ENCODE measurements around the gene PLEKHA5.
"Not testable (repeated sequence)": the region's sequence is repeated elsewhere in the genome, so short reads cannot be mapped to it uniquely, and the experiment has no call there.

Gene PLEKHA5

GRCh38 chr12:19332196-19332595, 202.7 kb downstream of the PLEKHA5 start:
- H3K27me3 ChIP-seq (replicated peaks), result no peaks in the 10 kb centered on the region
- in situ Hi-C loops (cut with HindIII; ENCODE audit: low pct_ligation_motif_present, low sequenced_read_pairs), result no loop called here
- DNase-seq, result no peak
- no peak overlapping the region for H3K4me3 ChIP-seq (ENCODE audit: low read depth, low read length)
- H3K27ac ChIP-seq, result no peak overlapping the region
- peaks cover 4% of the 10 kb centered on the region for H3K36me3 ChIP-seq (replicated peaks)
- TF ChIP-seq, protein P1, sequence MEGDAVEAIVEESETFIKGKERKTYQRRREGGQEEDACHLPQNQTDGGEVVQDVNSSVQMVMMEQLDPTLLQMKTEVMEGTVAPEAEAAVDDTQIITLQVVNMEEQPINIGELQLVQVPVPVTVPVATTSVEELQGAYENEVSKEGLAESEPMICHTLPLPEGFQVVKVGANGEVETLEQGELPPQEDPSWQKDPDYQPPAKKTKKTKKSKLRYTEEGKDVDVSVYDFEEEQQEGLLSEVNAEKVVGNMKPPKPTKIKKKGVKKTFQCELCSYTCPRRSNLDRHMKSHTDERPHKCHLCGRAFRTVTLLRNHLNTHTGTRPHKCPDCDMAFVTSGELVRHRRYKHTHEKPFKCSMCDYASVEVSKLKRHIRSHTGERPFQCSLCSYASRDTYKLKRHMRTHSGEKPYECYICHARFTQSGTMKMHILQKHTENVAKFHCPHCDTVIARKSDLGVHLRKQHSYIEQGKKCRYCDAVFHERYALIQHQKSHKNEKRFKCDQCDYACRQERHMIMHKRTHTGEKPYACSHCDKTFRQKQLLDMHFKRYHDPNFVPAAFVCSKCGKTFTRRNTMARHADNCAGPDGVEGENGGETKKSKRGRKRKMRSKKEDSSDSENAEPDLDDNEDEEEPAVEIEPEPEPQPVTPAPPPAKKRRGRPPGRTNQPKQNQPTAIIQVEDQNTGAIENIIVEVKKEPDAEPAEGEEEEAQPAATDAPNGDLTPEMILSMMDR (IDR thresholded peaks at IDR 0.05; ENCODE audit: low read depth, low read length, missing control alignments), result no peak

- TF ChIP-seq, protein P1 (IDR thresholded peaks at IDR 0.05; ENCODE audit: low read depth, low read length, missing control alignments), result no peak
- Histone ChIP-seq H3K27ac (no peak overlapping the region), H3K27me3 (replicated peaks) (no peaks in the 10 kb centered on the region), H3K4me3 (ENCODE audit: low read depth, low read length) (no peak overlapping the region), H3K36me3 (replicated peaks) (peaks cover 4% of the 10 kb centered on the region)
- no peak for DNase-seq
- in situ Hi-C loops (cut with HindIII; ENCODE audit: low pct_ligation_motif_present, low sequenced_read_pairs), result no loop called here
Measured at GRCh38 chr12:19338405-19338804, 208.9 kb downstream of the PLEKHA5 start.

DNA sequence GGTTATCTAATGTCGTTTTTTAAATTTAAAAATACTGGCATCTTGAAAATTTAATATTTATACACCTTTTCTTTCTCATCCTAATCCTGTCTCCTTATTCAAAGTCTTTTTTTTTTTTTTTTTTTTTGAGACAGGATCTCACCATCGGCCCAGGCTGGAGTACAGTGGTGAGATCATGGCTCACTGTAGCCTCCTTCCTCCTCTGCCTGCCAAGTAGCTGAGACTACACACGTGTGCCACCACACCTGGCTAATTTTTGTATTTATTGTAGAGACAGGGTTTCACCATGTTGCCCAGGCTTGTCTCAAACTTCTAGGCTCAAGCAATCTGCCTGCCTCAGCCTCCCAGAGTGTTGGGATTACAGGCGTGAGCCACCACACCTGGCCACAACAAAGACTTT, 221.3 kb downstream of the PLEKHA5 start:
- in situ Hi-C loops (cut with HindIII; ENCODE audit: low pct_ligation_motif_present, low sequenced_read_pairs); H3K27ac ChIP-seq; DNase-seq; H3K27me3 ChIP-seq (replicated peaks); H3K4me3 ChIP-seq (ENCODE audit: low read depth, low read length); H3K36me3 ChIP-seq (replicated peaks): not testable (repeated sequence)

- no peaks in the 10 kb centered on the region for H3K27me3 ChIP-seq (replicated peaks)
- no peak for DNase-seq
- H3K27ac ChIP-seq, result no peak overlapping the region
- in situ Hi-C loops (cut with HindIII; ENCODE audit: low pct_ligation_motif_present, low sequenced_read_pairs), result no loop called here
- TF ChIP-seq, protein P1 (IDR thresholded peaks at IDR 0.05; ENCODE audit: low read depth, low read length, missing control alignments), result no peak
- H3K36me3 ChIP-seq (replicated peaks), result peaks cover 7% of the 10 kb centered on the region
- H3K4me3 ChIP-seq (ENCODE audit: low read depth, low read length), result no peak overlapping the region
Measured at GRCh38 chr12:19351346-19351745, 221.8 kb downstream of the PLEKHA5 start.

DNA sequence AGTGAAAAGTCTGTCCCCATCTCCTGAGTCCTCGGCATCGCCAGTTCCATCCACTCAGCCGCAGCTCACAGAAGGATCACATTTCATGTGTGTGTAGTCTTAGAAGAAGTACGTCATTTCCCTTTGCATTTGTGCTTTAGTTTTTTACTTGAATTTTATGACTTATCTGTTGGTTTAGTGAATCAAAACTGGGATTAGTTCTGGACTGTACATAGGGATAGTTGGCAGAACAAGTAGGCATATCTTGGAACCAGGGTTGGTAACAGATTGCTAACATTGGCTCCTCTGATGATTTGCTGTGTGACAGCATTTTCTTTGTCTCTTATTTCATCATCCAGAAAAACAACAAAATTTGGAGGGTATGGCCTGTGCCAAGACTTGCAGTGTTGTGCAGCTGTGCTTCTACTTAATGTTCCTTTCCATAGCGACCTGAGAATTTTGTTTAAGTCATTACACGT, 240.2 kb downstream of the PLEKHA5 start:
- Histone ChIP-seq H3K27me3 (replicated peaks) (no peaks in the 10 kb centered on the region), H3K36me3 (replicated peaks) (peaks cover 16% of the 10 kb centered on the region), H3K4me3 (ENCODE audit: low read depth, low read length) (no peak overlapping the region), H3K27ac (peak overlapping the region; percentile 33)
- DNase-seq, result peak; percentile 13
- in situ Hi-C loops (cut with HindIII; ENCODE audit: low pct_ligation_motif_present, low sequenced_read_pairs), result no loop called here
- TF ChIP-seq, protein P1 (IDR thresholded peaks at IDR 0.05; ENCODE audit: low read depth, low read length, missing control alignments), result no peak

GRCh38 chr12:19373586-19373985, 244.1 kb downstream of the PLEKHA5 start:
- in situ Hi-C loops (cut with HindIII; ENCODE audit: low pct_ligation_motif_present, low sequenced_read_pairs), result no loop called here
- TF ChIP-seq, protein P1 (IDR thresholded peaks at IDR 0.05; ENCODE audit: low read depth, low read length, missing control alignments), result no peak
- Histone ChIP-seq H3K4me3 (ENCODE audit: low read depth, low read length) (no peak overlapping the region), H3K36me3 (replicated peaks) (peaks cover 12% of the 10 kb centered on the region), H3K27ac (no peak overlapping the region), H3K27me3 (replicated peaks) (no peaks in the 10 kb centered on the region)
- no peak for DNase-seq
